A673 (cell line): ENCODE measurements around the gene PRKCA.

ENCODE experiments used
- CTCF ChIP-seq: fragments of 300-800, 200-600 bp; sonication (generic); conservative IDR thresholded peaks from 2 replicates; pipeline ENCODE4 v1.5.1; 2017; ENCODE audit warnings: low read depth, mild to moderate bottlenecking, antibody characterized with exemption, low read length, moderate library complexity, mixed read lengths
- EZH2 ChIP-seq: fragments of 200-600 bp; sonication (generic); IDR thresholded peaks from 2 replicates; pipeline ENCODE4 v1.6.1; 2017; ENCODE audit warnings: borderline replicate concordance, low read depth, mild to moderate bottlenecking, mixed read lengths, antibody characterized with exemption, low read length; ENCODE audit not compliant: poor library complexity, severe bottlenecking

GRCh38 chr17:66273586-66273848 lies 28.9 kb upstream of the PRKCA start:
- TF ChIP-seq CTCF (no peak), EZH2 (no peak)
